ENCODE results near the gene FHIT.

The FHIT gene

GRCh38 chr3:59845386-59845785 is 1405.9 kb downstream of the FHIT start:
- H3K4me3 ChIP-seq (ENCODE audit: low read length) = no peak overlapping the region
- no peak for DNase-seq (ENCODE audit: low read depth)
- TF ChIP-seq CTCF (conservative IDR thresholded peaks at IDR 0.05; ENCODE audit: low read depth, low read length) = no peak

GRCh38 chr3:59843821-59844220 is 1407.4 kb downstream of the FHIT start:
- TF ChIP-seq CTCF (conservative IDR thresholded peaks at IDR 0.05; ENCODE audit: low read depth, low read length) = no peak
- H3K4me3 ChIP-seq (ENCODE audit: low read length) = no peak overlapping the region
- DNase-seq (ENCODE audit: low read depth) = no peak

- H3K4me3 ChIP-seq (ENCODE audit: low read length) = no peak overlapping the region
- DNase-seq (ENCODE audit: low read depth) = no peak
- no peak for TF ChIP-seq CTCF (conservative IDR thresholded peaks at IDR 0.05; ENCODE audit: low read depth, low read length)
Observed at GRCh38 chr3:59839810-59840515, 1411.3 kb downstream of the FHIT start.

- DNase-seq (ENCODE audit: low read depth) = peak; percentile 54
- no peak overlapping the region for H3K4me3 ChIP-seq (ENCODE audit: low read length)
- TF ChIP-seq CTCF (conservative IDR thresholded peaks at IDR 0.05; ENCODE audit: low read depth, low read length) = no peak
Observed at GRCh38 chr3:59839283-59839682, 1412.0 kb downstream of the FHIT start.

GRCh38 chr3:59836531-59836930 is 1414.7 kb downstream of the FHIT start:
- DNase-seq (ENCODE audit: low read depth) = no peak
- TF ChIP-seq CTCF (conservative IDR thresholded peaks at IDR 0.05; ENCODE audit: low read depth, low read length) = no peak
- H3K4me3 ChIP-seq (ENCODE audit: low read length) = no peak overlapping the region

GRCh38 chr3:59832702-59833101 is 1418.5 kb downstream of the FHIT start:
- TF ChIP-seq CTCF (conservative IDR thresholded peaks at IDR 0.05; ENCODE audit: low read depth, low read length) = no peak
- H3K4me3 ChIP-seq (ENCODE audit: low read length) = no peak overlapping the region
- DNase-seq (ENCODE audit: low read depth) = no peak

- no peak overlapping the region for H3K4me3 ChIP-seq (ENCODE audit: low read length)
- TF ChIP-seq CTCF (conservative IDR thresholded peaks at IDR 0.05; ENCODE audit: low read depth, low read length) = no peak
Observed at GRCh38 chr3:59832241-59832640, 1419.0 kb downstream of the FHIT start.

More at GRCh38 chr3:59832241-59832640, 1419.0 kb downstream of the FHIT start:
- DNase-seq (ENCODE audit: low read depth) = no peak
